Ecto neural progenitor cell (in vitro differentiated cells): ENCODE data around the gene PPOX.

Experiments used
- DNase-seq: peaks from one replicate; pipeline ENCODE4 v3.0.0-alpha.2; 2018; ENCODE audit warnings: low spot score

The PPOX gene

GRCh38 chr1:161165742-161166668 lies at the start of gene PPOX:
Gene PPOX (plus strand): TSS chr1:161166426. CDS start chr1:161166848, 422 bp downstream.
- DNase-seq, result peak; percentile 95

GRCh38 chr1:161117759-161118581 lies 48.3 kb upstream of the PPOX start, which contains the start of the genes NIT1 and PFDN2:
Gene NIT1 (plus strand): TSS chr1:161118105. CDS start chr1:161118177, 72 bp downstream.
Gene PFDN2 (minus strand): TSS chr1:161118037. CDS start chr1:161118026, 11 bp downstream.
- DNase-seq, result peak; percentile 92

- DNase-seq, result no peak
These were observed 46.9 kb upstream of the PPOX start for GRCh38 chr1:161119092-161119903.

GRCh38 chr1:161121042-161121650 lies 45.1 kb upstream of the PPOX start:
- no peak for DNase-seq

GRCh38 chr1:161121834-161122233 lies 44.4 kb upstream of the PPOX start:
- DNase-seq, result no peak

- DNase-seq, result no peak
These were observed 43.3 kb upstream of the PPOX start for GRCh38 chr1:161122967-161123366.

- DNase-seq, result no peak
These were observed 38.6 kb upstream of the PPOX start for GRCh38 chr1:161127649-161128048.

- no peak for DNase-seq
These were observed 37.4 kb upstream of the PPOX start for GRCh38 chr1:161128591-161129420.

- DNase-seq, result no peak
These were observed 36.0 kb upstream of the PPOX start for GRCh38 chr1:161130266-161130665.

GRCh38 chr1:161131523-161132409 lies 34.5 kb upstream of the PPOX start:
- DNase-seq, result peak; percentile 50

GRCh38 chr1:161132410-161133219 lies 33.6 kb upstream of the PPOX start, which contains the start of gene DEDD:
Gene DEDD (minus strand): TSS chr1:161132667. CDS start chr1:161124462, 8,205 bp downstream.
- peak; percentile 95 for DNase-seq

GRCh38 chr1:161133220-161133740 lies 32.9 kb upstream of the PPOX start:
- no peak for DNase-seq

GRCh38 chr1:161137881-161138280 lies 28.3 kb upstream of the PPOX start:
- no peak for DNase-seq

- no peak for DNase-seq
These were observed 27.8 kb upstream of the PPOX start for GRCh38 chr1:161138431-161138830.

GRCh38 chr1:161139766-161140165 lies 26.5 kb upstream of the PPOX start:
- DNase-seq, result no peak

- no peak for DNase-seq
These were observed 25.3 kb upstream of the PPOX start for GRCh38 chr1:161140755-161141400.

- DNase-seq, result no peak
These were observed 20.4 kb upstream of the PPOX start for GRCh38 chr1:161145832-161146231.

- no peak for DNase-seq
These were observed 13.1 kb upstream of the PPOX start for GRCh38 chr1:161153176-161153575.
